SU-DHL-6 (cell line): ENCODE data around the gene TCEANC2.

Experiments
- EZH2phosphoT487 ChIP-seq: fragments of 200-600 bp; sonication (generic), shearing (Covaris generic); conservative IDR thresholded peaks from 2 replicates; pipeline ENCODE4 v1.6.1; 2018; ENCODE audit warnings: mild to moderate bottlenecking, antibody characterized with exemption, low read length, moderate library complexity, mixed read lengths
- TF ChIP-seq, protein P1 (sequence below): fragments of 200-600 bp; sonication (generic); IDR thresholded peaks from one replicate; pipeline ENCODE4 v1.5.1; 2017; ENCODE audit warnings: antibody characterized with exemption, mild to moderate bottlenecking, low read length, moderate library complexity; ENCODE audit not compliant: insufficient read depth, poor library complexity, severe bottlenecking

DNA sequence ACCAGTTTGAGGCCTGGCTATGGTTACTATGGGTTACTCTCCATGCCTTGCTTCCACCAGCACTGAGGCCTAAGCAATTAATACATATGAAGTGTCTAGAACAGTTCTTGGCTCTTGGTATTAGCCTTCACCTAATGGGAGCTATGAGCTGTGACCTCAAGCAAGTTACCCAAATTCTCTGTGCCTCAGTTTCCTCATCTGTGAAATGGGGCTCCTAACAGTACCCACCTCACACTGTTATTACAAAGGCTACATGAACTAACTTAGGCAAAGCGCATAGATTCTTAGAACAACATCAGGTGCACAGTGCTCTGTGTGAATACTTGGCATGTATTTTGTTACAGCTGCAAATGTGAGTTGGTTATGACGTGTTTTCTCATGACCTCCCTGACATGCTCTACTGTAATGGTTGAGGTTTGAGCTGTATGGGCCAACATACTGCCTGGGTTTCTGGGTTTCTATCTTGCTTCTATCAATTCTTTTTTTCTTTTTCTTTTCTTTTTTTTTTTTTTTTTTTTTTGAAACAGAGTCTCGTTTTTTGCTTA, 72.9 kb downstream of the TCEANC2 start:
- TF ChIP-seq, protein P1, sequence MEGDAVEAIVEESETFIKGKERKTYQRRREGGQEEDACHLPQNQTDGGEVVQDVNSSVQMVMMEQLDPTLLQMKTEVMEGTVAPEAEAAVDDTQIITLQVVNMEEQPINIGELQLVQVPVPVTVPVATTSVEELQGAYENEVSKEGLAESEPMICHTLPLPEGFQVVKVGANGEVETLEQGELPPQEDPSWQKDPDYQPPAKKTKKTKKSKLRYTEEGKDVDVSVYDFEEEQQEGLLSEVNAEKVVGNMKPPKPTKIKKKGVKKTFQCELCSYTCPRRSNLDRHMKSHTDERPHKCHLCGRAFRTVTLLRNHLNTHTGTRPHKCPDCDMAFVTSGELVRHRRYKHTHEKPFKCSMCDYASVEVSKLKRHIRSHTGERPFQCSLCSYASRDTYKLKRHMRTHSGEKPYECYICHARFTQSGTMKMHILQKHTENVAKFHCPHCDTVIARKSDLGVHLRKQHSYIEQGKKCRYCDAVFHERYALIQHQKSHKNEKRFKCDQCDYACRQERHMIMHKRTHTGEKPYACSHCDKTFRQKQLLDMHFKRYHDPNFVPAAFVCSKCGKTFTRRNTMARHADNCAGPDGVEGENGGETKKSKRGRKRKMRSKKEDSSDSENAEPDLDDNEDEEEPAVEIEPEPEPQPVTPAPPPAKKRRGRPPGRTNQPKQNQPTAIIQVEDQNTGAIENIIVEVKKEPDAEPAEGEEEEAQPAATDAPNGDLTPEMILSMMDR, result no peak
- no peak for TF ChIP-seq EZH2phosphoT487
